Activated CD8-positive, alpha-beta memory T cell treated with anti-CD3 and anti-CD28 coated beads for 4 hours (primary cell): ENCODE data around the gene PHYHIPL.

ENCODE experiments used
- DNase-seq, 2 donors: peaks; one replicate each; pipeline ENCODE4 v3.0.0-alpha.2; 2020; ENCODE audit warnings: low read depth in 2 of 2

The PHYHIPL gene

DNA sequence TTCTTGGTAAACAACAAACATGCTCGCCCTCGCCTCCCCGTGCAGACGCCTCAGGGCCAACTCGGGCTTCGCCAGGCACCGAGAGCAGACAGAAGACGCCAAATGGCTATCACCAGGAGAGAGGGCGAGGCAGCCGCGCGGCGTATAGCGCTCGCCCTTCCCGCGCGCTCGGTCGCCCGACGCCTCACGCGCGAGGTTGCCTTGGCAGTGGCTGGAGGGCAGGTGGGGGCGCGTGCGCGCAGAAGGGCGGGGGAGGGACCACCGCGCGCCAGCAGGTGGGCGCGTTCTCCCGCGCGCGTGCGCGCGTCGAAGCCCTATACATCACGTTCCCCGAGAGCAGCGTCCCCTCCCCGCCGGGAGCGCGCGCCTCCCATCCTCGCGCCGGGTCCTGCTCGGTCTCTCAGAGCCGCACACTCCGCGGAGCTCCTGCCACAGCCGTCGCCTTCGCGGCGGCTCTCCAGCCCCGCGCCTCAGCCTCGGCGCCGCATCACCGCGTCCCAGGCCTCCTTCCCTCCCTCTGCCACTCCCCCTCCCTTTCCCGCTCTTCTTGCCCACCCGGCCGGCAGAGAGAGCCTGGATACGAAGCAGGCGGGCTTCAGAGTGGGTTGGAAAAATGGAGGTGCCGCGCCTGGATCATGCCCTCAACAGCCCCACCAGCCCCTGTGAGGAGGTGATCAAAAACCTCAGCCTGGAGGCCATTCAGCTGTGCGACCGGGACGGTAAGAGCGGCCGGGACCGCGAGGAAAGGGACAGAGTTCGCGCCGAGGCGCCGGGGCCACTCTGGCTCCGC is at the start of gene PHYHIPL:
Gene PHYHIPL (plus strand): TSS at position 403 of the 790 bp plus-strand sequence. CDS start 211 bp downstream, at position 614.
- DNase-seq: no peak

DNA sequence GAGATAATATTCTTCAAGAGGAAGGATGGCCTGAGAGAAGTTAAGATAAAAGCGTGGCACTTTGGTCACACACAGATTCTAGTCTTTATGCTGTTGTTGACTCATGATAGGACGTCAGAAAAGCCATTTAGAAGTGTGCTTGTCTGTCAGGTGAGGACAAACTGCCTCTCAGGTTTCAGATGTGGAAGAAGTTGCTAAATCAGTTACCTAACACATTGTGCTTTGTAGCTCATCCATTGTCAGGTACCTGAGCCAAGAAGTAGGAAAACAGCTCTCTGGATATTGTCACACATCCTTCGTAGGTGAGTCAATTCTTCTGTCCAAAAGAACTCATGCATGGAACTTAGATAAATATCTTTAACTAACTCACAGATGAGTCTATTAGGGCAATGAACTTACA is 49.5 kb upstream of the PHYHIPL start:
- no peak for DNase-seq

DNA sequence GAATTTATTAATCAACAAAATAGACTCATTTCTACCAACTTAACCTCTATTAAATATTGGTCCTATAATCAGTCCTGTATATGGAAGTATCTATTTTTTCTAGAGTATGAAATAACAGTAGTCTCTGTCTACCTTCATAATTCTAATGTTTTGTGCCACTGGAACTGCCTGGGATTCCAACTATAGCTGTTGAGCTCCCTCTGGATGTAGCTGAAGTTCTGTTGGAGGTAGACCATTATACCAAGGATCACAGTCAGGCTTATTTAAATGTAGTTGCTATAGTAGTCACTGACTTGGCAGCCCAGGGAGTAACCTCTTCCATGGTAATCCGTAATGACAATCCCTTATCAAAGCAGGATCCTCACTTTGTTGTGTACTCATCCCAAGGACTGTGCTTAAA is 48.5 kb upstream of the PHYHIPL start:
- no peak for DNase-seq

DNA sequence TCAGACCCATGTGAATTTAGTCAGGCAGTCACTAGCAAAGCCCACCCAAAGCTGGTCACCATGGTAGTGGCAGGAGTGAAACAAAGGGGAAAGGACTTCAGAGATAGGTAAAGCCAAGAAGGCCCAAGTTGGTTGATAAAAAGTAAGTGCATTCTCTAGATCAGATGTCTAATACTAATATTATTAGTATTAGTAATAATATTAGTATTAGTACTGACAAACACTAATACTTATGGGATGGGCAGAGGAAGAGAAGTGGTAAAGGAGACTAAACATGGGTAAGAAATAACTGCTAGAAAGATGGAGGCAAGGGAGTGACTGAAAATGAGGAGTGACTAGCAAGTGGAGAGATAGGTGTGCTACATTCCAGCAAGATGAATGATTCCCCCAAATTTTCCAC is 46.6 kb upstream of the PHYHIPL start:
- DNase-seq: no peak

DNA sequence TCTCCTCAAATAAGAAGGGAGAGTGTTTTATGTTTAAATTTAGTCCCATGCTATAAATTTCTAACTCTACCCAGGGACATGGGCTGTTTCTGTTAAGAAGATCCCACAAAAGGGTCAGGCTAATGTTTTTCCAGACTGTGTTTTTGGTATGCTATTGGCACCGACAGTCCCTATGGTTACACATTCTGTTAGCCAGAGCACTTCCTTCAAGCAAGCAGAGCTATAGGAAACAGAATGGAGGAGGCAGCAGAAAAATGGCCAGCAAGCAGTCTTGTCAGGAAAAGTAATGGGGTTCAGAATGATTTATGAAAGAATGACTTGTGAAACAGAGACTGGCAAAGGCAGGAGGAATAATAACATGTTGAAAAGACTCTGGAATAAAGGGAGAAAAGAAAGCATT is 44.8 kb upstream of the PHYHIPL start:
- DNase-seq: no peak

DNA sequence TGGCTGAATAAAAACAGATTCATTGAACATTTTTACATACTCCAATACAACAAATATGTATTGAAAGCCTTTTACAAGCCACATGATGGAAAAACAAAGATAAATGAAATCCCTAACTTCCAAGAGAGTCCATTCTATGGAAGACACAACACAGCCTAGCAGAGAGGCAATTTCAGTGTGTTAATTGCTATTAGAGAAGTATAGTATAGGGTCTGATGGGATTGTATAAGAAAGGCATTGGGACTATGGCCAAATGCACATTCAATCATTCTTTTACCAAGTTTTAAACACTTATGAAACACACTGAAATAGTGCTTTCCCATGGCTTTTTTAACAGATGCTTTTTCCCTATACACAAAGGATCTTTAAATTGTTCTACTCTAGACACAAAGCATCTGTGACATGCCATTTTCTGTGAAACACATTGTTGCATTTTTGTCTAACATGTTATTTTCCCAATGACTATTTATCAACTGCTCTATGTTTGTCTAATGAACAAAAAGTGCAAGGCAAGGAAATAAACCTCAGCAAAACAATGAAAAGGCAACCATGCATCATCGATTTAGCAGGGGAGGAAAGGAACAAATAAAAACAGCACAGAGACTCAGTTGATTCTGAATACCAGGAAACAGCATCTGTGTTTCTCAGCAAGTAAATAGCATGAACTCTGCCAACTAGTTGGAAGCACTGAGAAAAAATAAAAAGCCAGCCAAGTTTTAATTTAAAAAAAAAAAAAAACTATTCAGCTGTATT is 42.4 kb upstream of the PHYHIPL start:
- no peak for DNase-seq

DNA sequence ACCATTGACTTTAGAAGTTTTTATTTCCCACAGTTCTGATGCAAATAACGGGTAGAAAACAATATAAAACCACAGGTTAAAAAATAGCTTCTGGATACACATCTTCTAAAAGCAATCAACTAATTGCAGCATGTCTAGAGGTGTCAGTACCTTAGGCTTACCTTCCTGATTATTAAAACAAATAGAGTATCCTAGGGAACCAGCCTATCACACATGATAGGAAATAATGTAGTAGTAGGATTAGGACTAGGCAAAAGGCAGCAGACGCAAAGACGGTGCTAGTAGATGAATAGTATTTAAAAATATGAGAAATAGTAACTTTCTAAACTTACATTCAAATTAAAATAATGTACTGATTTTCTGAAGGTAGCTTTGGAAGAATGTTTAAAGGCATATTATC is 41.7 kb upstream of the PHYHIPL start:
- DNase-seq: no peak

DNA sequence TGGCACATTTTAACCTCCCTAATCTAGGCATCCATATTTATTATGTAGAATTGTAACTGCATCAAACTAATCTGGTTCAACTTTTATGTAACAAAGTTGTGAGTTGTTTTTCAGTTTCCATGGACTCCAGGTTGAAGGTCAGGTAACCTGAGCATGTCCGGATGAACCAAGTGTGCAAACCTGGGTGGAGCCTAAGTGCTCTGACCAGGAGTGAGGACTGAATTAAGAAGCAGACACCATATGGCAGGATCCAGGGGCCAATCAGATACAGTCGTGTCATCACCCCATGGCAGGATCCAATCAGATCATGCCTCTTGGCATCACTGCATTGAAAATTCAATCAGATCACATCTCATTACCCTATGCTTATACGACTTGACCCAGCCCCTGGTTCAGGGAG is 41.2 kb upstream of the PHYHIPL start:
- no peak for DNase-seq

DNA sequence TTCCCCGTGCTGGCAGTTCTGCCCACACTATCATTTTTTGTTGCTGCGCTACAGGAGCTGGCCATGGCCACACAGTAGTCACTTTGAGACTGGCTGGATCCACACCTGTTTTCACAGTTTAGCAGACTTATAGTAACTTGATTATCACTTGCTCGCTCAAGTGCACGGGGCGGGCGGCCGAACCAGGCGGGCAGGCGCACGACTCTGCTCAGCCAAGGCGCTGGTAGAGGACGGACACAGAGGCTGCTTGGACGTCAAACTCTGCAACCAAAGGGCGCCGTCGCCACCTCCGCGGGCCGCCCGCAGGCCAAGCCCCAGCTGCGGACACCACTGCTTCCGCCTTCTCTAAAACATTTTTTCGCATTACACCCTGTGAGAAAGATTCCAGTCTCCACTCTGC is 38.4 kb upstream of the PHYHIPL start:
- no peak for DNase-seq

DNA sequence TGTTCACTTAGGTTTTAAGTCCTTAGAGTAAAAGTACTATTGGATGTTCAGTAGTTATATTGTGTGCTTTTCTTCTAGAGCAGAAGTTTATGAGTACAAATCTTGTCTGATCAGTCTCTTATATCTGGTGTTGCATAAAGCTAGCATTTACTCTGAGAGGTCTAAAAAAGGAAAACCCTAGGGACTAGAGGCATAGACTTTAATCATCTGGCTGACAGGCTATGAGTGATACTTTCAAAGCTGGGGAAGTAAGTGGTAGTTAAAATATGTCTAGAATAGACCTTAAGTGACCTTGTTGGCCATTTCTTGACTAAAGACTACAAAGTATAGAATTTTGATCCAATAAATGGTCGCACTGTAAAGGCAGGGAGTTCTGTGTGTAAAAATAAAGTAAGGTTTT is 32.9 kb upstream of the PHYHIPL start:
- no peak for DNase-seq

DNA sequence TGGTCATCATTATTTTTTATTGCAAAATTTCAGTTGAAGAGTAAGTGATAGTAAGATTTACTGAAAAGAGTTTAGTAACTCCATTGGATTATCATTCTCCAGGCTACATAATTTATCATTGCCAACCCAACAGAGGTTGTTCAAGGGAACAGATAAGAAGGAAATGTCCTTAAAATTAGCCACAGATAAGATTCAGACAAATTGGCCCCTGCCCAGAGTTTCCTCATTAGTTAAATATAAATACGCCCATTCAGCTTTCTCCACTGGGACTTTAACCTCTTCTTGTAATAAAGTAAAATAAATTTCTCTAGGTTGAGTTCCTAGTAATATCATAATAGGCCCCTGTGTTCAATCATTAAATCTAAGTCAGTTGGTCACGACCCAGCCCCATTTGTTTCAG is 27.7 kb upstream of the PHYHIPL start:
- DNase-seq: no peak

DNA sequence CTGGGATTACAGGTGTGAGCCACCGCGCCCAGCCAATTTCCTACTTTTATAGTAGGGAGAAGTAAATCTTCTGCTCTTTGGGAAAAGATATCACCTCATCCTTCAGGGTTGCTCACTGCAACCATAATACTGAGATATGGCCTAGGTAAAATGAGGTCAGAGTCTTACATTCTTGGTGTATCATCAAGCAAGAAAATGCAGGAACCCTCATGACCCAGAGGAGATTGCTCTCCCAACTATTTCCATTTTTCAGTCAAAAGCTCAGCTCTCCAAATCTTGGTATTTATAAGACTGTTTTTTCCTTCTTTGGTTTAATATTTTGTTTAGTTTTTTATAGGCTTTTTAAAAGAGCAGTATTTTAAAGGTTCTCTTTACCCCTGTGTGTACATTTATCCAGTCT is 20.9 kb upstream of the PHYHIPL start:
- no peak for DNase-seq

DNA sequence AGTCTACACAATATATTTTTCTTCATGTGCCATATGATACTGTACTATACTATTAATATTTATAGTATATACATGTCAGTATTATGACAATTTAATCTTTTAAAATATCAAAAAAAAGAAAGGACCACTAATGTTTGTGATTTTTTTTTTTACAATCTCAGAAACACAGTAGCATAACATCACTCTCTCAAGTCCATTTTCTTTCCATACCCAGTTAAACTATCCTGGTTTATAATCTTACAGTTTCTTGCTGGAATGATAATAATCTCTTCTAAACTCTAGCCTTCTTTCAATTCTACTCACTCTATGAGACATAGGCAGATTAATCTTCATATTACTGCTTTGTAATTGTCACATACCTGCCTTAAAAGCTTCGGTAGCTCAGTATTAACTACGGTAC is 8.9 kb upstream of the PHYHIPL start:
- no peak for DNase-seq

DNA sequence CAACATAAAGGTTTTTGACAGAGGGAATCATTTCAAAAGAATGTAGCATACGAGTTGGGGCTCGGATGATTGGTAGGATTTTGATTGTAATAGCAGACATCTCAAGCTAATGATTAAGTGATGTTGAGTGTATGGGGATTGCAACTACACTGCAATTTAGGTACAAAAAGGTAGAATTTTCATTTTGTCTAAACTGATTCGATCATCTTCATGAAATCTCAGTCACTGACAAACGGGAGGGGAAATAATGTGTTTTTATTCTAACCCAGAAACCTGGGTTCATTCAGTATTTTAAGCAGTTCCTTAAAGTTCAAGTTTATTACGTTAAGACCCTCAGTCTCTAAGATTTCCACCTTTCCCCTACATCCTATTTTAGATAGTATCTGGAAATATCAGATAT is 3.9 kb upstream of the PHYHIPL start:
- DNase-seq: no peak

DNA sequence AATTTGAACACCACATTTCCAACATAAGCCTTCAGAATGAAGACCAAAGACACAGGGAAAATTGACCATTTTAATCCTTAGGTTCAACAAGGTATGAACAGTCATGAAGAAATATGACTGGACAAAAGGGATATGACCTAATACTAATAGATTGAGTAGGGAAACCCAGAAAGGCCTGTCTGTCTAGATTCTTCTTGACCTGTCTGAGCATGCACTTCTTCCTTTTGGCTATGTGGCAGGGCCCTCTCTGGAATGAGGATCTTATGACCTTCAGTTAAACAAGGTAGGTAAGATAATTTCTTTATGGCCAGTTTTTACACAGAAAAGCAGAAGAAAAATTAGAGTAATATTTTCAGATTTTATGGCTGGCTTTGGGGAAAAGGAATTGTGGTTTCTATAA is 3.0 kb upstream of the PHYHIPL start:
- DNase-seq: no peak

DNA sequence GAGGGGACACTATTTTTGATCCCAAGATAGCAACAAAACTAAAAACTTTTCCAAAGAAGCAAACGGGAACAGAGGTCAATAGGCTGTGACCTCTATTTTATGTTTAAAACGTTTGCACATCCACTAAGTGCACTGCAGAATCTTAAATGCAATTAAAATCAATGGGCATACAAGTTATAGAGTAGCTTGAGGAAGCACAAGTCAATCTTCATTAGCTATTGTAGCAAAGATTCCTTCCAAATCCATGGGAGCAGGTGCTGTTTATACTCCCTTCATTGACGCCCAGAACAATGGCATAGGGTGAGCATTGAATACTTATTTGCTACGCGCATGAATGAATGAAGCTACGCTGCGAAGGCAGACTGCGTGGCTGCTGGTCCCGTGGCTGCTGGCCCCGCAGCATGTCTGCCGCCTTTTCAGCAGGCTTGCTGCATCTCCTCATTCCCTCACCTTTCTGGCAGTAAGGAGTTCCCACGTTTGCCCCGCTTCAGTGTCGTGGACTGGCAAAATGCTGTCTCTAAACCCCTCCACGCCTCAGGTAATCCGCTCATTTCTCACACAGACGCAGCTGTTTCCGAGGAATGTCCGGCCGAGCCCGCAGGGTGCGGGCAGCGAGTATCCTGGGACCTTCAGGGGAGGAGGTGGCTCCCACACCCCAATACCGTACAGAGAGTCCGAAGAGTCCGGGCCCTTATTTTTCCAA is 754 bp upstream of the PHYHIPL start:
- DNase-seq: no peak

DNA sequence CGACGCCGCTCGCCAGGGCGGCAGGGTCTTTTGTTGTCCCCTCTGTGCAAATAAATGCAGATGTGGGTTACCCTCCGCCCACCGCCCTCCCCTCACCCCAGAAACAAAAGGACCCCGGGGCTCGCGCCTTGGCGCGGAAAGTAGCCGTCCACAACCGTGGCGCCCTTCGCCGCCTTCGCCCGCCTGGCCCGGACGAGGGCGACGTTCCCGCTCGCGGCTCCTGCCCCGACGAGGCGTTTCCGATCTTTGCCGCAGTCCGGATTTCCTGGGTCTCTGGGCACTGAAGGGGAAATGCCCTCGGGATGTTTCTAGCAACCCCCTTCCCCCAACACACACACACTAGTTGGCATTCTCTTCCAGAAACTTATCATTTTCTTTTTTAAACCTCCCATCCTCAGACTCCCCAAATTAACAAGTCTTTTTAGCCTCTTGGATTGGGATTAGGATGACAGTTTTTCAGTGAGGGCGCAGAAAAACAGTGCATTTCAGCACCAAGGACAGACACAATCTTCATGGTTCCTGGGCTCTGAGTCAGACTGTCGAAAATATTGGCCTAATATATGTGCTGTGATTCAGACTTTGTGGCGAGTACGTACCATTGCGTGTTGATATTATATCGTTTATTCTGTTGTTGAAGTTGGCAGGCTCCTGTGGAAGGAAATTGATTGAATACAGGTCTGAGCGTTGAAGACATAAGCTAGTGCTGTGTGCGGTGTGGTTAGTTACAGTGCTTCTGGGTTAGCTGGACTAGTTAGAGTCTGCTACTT is 771 bp downstream of the PHYHIPL start:
- DNase-seq: no peak

DNA sequence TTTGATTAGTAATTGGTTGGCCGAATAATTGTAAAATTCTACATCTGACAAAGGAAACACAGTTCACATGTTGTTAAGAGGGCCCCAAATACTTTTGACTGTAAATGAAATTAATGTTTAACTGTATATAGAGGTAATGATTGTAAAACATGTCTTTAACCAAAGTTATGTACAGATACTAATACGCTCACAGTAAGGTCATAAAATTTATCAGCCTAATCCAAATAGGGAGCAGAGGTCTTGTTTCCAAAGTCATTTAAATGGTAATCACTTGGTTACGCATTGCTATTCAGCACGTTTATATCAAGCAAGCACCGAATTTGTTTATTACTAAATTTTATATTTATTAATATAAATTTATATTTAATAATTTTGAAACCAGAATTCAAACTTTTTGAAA is 1.4 kb downstream of the PHYHIPL start:
- no peak for DNase-seq

DNA sequence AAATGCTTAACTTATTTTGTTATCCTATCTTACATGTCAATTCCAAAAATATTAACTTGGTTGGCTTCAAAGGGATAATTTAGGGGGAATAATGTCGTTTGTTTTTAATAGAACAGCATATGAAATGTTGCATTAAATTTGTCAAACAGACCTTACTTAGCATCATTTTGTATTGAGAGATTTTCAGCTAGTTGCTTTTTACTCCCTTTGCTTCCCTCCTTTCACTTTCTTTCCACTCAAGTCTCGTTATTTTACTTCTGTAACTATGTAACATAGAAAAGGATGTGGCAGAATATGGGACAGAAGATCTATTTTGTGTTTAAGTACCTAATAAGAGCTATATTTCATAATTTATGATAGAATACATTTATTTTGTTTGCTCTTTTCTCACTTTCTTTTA is 2.6 kb downstream of the PHYHIPL start:
- no peak for DNase-seq

DNA sequence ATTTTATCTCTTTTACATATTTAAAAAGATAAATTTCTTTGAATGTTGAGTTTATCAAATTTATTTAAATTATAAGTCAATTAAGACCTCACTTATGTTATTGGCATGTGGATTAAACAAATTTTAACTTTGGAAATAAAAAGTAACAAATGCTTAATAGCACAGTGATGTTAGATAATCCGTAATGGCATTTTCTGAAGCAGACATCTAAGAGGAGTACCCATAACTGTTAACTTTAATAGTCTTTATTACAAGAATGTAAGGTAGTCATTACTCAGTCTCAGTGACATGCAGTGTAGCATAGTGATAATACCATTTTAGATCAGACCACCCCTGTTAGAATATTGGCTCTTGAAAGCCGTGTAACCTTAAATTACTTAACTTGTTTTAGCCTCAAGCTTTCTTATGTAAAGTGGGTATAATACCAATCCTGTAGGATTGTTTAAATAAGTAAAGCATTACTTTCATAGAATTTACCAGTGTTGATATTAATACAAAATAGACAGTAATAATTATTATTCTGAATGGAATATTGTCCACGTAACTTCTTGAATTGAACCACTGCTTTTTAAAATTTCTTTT is 4.3 kb downstream of the PHYHIPL start:
- DNase-seq: no peak

DNA sequence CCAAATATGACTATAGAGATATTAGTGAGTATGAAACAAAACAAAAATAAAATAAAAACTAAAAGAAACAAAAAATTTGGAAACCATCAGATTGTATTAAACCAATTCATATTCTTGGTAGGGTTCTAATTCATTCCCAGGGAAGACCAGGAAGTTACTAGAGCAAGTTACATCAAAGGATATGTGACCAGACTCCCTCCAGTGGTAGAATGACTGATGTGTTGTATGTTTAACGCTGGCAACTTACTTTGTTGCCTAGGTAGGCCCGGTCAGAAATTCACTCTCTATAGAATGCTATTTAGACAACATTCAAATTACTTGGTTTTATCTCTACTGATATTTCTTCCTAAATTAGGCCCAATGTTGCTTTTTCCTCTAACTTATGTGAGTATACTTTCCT is 5.2 kb downstream of the PHYHIPL start:
- no peak for DNase-seq

DNA sequence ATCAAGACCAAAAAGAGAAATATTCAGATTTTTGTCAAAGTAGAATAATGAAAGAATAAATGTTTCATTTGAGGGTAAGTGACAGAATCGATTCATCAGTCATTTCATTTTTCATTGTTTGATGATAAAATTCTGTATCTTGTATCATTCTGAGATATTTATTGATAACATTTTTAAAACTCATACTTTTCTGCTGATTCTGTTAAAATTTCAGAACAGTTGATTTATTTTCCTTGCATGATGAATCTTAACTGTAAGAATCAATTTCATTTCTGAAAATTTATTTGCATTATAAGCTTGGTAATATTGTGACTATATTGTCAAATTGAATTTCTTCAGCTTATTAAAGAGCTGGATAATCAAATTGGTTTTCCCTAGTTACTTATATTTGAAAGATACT is 13.9 kb downstream of the PHYHIPL start:
- no peak for DNase-seq
